Stromal cell of bone marrow (primary cell): Measurements from ENCODE around the gene JTB.

Experiments used
- DNase-seq: peaks from one replicate; pipeline ENCODE4 v3.0.0-alpha.2; 2012; ENCODE audit warnings: low read depth

Gene JTB

GRCh38 chr1:153978274-153978909, 918 bp upstream of the JTB start:
- no peak for DNase-seq

- DNase-seq = no peak
Observed at GRCh38 chr1:153976819-153977249, 640 bp downstream of the JTB start.

- DNase-seq = no peak
Observed at GRCh38 chr1:153973525-153973924, 3.9 kb downstream of the JTB start.

GRCh38 chr1:153973071-153973470, 4.4 kb downstream of the JTB start:
- no peak for DNase-seq

- no peak for DNase-seq
Observed at GRCh38 chr1:153970346-153970745, 7.1 kb downstream of the JTB start.

GRCh38 chr1:153968972-153969371, 8.5 kb downstream of the JTB start:
- no peak for DNase-seq

GRCh38 chr1:153968408-153968807, 9.1 kb downstream of the JTB start:
- no peak for DNase-seq

- DNase-seq = no peak
Observed at GRCh38 chr1:153968000-153968363, 9.5 kb downstream of the JTB start.

- peak; percentile 98 for DNase-seq
Observed at GRCh38 chr1:153967107-153967999, 10.1 kb downstream of the JTB start, which contains the start of gene CREB3L4. Gene CREB3L4 (plus strand): TSS chr1:153967902. CDS start chr1:153968526, 624 bp downstream.

- DNase-seq = no peak
Observed at GRCh38 chr1:153963850-153964331, 13.6 kb downstream of the JTB start.

- DNase-seq = peak; percentile 93
Observed at GRCh38 chr1:153963030-153963849, 14.2 kb downstream of the JTB start, which contains the start of gene SLC39A1. Gene SLC39A1 (minus strand): TSS chr1:153963537. CDS start chr1:153962715, 822 bp downstream.

GRCh38 chr1:153962088-153963029, 15.1 kb downstream of the JTB start:
- DNase-seq = no peak

GRCh38 chr1:153961421-153961820, 16.1 kb downstream of the JTB start:
- no peak for DNase-seq

- no peak for DNase-seq
Observed at GRCh38 chr1:153960206-153960605, 17.3 kb downstream of the JTB start.

GRCh38 chr1:153959454-153959853, 18.0 kb downstream of the JTB start:
- no peak for DNase-seq

- no peak for DNase-seq
Observed at GRCh38 chr1:153958961-153959260, 18.6 kb downstream of the JTB start.

GRCh38 chr1:153958111-153958960, 19.1 kb downstream of the JTB start, which contains the start of gene CRTC2:
Gene CRTC2 (minus strand): TSS chr1:153958612. CDS start chr1:153958497, 115 bp downstream.
- DNase-seq = peak; percentile 99

GRCh38 chr1:153957744-153958110, 19.7 kb downstream of the JTB start:
- DNase-seq = no peak

GRCh38 chr1:153956997-153957715, 20.3 kb downstream of the JTB start:
- no peak for DNase-seq

GRCh38 chr1:153954826-153955225, 22.6 kb downstream of the JTB start:
- no peak for DNase-seq
